GM21786 (cell line): ENCODE data around the gene NRL.
"Not testable (repeated sequence)": the region's sequence is repeated elsewhere in the genome, so short reads cannot be mapped to it uniquely, and the experiment has no call there.

Experiments
- ATAC-seq: cut with Tn5 transposase; IDR thresholded peaks from one replicate; pipeline ENCODE4 v1.9.1; 2021; ENCODE audit not compliant: unreplicated experiment

The NRL gene

DNA sequence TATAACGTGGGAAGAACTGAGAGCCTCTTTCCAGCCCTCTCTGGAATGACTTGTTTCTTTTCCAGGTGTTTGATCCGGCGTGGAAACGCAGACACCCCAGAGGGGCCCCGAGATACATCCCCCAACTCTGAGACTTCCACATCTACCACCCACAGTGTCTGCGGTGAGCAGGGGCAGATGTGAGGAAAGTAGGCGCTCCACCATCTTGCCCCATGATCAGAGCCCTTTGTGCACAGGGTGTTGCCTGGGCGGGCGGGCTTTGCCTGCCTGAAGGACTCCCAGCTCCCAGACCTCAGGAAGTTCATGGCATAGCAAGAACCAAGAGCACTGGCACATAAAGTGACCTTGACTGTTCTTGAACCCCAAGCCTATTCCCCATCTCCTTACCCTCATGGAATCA lies 60.1 kb downstream of the NRL start:
- ATAC-seq: no peak

DNA sequence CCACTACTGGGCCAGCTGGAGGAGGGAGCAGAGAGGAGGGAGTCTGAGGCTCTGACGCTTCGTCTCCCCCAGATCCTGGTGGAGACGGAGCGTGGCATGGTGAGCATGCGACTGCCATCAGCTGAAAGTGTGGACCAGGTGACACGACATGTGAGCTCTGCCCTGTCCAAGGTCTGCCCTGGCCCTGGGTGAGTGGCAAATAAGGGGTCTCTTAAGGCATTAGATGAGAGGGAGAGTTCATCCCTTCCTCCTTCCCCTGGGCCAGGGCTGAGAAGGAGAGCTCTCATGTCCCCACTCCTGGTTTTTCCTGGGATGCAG lies 60.5 kb downstream of the NRL start:
- ATAC-seq: no peak

DNA sequence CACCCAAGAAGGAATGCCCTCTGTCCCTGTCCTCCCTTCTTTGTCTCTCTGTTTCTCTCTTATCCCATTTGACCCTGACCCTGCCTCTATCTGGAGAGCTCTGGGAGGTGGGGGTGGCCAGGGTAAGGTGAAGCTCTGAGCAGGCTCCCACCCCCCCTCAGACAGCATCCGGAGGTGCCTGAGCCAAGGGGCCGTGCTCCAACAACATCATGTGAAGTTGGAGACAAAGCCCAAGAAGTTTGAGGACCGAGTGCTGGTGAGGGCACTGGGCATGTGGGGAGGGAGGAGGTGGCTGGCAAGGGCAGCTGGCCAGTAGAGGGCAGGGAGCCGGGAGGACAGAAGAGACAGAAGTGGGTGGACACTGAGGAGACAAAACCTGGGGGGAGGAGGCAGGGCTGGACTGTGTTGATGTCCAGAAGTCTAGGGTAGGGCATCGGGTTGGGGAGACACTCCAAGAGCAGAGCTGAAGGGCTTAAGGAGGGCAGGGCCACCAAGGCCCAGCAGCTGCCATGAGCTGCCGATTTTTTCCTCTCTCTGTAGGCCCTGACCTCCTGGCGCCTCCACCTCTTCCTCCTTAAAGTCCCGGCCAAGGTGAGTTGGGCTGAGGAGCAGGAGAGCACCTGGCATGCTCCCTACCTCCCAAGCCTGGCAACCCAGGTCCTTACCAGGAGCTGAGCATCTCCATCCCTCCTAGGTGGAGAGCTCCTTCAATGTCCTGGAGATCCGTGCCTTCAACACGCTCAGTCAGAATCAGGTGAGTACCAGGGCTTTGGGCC lies 61.0 kb downstream of the NRL start:
- ATAC-seq: no peak

DNA sequence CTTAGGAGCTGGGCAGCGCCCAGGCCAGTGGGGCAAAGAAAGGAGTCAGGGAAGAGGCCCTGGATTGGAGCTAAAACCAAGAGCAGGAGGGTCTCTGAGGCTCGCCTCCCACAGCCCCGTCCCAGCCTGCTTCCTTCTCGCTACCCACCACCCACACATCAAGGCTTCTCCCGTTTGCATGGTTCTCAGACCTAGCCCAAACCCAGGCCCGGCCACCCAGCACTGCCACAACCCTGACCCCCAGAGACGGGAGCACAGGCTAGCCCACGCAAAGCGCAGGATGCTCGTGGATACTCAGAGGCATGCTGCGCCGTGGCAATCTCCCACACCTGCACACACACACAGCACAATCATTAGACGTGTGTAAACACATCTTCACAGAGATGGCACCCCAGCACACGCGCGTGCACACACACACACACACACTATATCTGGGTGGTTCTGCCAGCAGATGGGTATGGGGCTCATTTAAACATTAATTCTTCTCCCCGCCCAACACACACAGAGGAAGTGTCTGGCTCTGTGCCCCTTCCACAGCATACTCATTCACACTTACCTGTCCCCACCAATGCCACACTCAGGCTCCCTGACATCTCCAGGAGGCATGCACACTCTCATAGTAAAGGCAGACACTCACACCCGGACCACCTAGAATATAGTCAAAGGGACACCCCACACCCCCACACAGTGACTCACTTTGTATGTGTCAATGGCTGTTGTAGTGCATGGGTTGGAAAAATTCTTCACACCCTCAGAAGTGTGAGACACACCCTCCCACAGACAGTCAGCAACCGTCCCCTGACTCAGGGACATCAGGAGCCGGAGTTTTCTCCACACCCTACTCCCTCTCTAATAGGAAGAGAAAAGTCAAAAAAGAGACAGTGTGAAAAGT lies 61.8 kb downstream of the NRL start:
- ATAC-seq: no peak

DNA sequence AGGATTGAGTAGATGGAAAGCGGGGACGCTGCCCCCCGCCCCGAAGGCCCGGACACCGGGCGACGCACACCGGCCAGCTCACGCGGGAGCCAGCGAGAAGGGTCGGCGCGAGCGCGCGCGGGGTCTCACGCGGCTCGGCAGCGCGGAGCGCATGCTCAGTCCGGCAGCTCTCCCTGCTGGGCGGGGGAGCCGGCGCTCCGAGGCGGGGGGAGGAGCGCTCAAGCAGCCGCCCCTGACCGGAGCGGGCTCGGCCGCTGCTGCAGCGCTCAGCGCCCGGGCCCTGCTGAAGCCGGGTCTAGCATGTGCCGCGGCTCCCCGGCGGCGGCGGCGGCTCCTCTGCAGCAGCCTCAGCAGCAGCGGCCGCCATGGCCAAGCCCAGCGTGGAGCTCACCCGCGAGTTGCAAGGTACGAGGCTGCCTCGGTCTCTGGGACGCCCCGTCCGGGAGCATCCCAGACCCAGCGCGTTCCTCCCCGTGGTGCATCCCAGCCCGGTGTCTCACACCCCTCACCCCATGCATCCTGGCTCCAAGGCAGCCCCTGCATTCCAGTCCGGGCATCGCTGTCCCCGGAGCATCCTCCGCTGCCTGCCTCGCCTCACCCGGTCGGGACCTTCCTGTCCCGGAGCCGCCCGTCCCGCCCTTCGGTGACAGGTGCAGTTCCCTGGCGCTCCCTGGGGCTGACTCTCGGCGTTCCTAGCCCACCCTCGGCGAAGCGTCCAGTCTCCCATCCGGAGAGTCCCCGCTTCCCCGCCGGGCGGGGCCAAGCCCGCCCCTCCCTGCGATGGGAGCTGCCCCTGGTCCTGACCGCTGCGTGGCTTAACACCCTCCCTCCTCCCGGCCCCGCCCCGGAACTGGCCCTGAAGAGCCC lies 62.7 kb downstream of the NRL start, which contains the start of gene CARMIL3:
Gene CARMIL3, plus strand, starts transcription at position 221 of the 867 bp plus-strand sequence. Its CDS starts 145 bp downstream, at position 366.
- ATAC-seq: peak; percentile 71

DNA sequence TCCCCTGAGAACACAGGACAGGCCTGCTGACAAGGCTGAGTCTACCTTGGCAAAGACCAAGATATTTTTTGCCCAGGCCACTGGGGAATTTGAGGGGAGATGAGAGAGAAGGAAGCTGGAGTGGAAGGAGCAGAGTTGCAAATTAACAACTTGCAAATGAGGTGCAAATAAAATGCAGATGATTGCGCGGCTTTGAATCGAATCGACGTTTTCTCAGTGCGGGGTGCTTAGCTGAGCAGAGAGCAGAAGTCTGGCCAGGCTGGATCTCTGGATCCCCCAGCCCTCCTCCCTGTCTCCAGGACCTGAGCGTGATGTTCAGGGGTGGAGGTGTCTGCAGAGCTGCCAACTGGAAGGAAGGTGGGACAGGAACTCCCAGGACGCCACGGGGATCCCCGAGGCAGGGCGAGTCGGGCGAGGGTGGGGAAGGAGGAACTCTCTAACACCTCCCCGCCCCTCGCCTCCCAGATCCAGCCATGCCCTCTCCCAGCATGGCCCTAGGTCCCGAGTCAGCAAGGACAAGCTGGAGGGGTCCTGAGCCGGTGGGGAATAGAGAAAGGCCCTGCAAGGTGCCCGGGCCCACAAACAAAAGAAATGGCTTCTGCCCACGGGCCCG lies 63.5 kb downstream of the NRL start:
- ATAC-seq: peak; percentile 2

DNA sequence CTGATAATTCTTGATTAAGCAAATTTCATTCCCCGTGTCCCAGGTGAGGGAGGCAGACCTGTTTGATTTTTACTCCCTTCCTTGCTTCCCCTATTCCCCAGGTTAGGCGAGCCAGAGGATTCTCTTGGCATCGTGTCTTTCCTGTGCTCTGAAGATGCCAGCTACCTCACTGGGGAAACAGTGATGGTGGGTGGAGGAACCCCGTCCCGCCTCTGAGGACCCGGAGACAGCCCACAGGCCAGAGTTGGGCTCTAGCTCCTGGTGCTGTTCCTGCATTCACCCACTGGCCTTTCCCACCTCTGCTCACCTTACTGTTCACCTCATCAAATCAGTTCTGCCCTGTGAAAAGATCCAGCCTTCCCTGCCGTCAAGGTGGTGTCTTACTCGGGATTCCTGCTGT lies 64.0 kb downstream of the NRL start:
- ATAC-seq: not testable (repeated sequence)

DNA sequence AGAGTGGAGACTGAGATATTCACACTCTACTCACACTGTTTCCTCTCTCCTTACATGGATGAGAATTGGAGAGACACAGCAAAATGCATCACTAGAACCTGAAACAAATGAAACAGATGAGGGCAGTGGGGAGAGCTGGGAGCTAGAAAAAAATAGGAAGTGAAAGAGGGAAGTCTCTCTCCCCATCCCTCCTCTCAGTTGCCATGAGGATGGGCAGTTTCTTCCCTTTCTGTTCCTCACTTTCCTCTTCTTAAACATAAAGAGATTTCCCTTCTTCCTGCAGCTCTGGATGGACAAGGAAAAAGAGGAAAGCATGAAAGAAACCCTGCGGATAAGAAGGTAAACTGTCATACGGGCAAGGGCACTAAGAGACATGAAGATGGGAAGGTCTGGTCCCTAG lies 65.7 kb downstream of the NRL start:
- not testable (repeated sequence) for ATAC-seq

DNA sequence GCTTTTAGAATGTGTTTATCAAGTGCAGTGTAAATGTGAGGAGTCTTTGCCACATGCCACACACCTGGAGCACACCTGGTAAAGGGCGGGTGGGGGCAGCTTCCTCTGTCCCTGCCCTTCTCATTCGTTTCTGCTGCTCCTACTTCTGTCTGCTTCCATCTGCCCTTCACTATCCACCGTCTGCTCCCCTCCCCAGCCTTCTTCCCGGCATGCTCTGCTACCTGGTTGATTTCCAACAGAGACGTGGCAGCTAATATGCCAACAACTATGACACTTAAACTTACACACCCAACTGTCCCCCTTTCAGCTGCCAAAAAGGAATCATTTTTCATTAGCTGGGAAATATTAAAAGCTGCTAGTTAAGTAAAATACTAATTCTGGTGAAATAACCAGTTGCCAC lies 72.0 kb downstream of the NRL start:
- ATAC-seq: no peak

DNA sequence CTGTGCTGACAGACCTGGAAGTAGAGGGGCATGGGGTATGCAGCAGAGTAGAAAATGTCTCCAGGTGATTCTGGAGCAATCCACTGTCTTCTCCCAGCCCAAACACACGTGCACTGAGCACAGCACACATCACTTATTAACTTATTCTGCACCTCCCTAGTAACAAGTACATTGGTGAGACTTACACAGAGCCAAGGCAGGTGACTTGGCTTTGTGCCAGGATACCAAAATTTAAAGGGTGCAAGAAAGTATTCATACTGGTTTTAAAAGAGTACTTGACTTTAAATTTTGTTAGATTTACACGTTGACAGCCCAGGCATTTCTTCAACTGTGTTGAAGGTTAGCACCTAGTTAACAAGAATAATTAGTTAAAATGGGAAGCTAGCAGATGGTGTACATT lies 74.1 kb downstream of the NRL start:
- no peak for ATAC-seq

DNA sequence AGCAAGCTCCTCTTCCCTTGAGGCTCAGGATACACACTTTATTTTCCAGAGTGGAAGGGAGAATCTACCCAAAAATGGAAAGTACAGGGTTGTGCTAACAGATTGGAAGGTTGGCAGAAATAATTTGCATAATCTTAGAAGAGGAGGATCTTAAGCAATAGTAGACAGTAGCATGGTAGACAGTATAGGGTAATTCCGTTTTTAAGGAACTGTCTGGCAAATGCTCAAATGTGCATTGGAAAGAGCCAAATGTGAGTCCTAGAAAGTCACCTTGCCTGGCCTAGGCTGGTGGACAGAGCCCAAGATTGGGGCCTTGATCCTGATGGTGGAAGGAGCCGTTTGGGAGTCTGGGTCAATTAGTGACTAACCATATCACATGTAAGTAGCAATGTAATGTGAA lies 76.1 kb downstream of the NRL start:
- ATAC-seq: no peak

DNA sequence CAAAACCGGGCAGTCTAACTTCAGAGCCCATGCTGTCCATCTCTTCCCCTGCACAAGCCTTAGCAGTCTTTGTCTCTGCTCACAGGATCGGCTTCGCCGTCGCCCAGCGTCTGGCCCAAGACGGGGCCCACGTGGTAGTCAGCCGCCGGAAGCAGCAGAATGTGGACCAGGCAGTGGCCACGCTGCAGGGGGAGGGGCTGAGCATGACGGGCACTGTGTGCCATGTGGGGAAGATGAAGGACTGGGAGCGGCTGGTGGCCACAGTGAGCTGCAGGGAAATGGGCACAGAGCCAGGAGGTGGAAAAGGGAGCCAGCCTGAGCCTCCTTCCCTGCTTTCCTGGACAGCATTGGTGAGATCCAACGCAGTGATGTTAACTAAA lies 77.1 kb downstream of the NRL start:
- no peak for ATAC-seq

DNA sequence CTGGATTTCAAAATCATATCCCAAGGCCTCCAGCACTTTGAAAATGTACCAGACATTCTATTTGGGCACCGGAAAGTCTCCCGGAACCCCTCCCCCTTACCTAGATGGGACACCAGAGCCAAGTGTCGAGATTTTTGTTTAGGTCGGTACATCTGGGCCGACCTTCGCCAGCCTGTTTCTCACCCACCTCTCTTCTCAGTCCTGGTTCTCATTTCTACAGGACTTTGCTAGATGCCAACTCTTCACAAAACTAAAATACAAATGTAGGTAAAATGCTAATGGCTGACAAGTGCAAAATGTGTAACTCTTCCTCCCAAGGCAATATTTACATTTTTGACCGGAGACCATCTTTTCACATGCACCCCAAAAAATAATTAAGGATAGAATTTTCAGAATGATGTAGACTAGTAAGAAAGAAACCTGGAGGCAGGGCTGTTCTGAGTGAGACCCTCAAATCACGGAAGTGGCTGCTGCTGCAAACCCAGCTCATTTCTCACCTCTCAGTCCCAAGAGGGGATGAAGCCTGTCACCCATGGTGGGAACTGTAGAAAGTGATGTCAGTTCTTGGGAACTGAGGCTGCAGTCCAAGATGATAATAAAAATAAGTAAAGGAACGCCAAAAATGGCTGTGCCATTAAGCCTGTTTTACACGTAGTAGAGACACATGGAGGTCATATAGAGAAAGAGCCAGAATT lies 77.6 kb downstream of the NRL start:
- ATAC-seq: peak; percentile 4

DNA sequence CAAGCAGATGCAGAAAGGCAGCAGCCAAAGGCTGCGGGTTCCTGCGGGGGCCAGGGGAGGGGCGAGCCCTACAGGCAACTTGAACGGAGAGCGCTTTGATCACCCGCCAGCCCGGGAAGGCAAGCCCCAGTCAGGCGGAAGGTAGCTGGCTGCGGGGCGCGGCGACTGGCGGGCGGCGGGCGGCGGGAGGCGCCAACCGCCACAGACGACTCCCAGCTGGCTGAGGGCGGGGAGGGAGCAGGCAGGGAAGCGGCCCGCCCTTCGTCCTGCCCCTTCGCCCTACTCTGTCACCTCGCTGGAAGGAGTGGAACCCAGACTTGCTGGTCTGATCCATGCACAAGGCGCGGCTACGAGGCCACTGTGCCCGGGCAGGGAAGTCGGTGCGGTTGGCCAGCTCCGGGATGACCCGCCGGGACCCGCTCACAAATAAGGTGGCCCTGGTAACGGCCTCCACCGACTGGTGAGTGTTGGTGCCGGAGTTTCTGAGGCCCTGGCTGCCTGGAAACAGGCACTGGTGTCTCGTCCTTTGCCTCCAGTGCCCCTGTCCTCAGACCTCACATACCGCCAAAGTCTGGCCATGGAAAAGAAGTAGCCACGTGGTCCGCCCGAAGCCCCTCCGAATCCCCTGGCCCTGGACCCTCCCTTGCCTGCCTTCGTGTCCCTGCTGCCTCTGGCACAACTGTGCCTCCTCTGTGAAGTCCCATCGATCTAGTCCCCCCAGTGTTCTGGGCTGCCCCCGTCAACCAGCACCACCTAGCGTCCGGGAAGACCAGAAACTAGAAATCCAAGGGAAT lies 78.4 kb downstream of the NRL start:
- ATAC-seq: peak; percentile 59

DNA sequence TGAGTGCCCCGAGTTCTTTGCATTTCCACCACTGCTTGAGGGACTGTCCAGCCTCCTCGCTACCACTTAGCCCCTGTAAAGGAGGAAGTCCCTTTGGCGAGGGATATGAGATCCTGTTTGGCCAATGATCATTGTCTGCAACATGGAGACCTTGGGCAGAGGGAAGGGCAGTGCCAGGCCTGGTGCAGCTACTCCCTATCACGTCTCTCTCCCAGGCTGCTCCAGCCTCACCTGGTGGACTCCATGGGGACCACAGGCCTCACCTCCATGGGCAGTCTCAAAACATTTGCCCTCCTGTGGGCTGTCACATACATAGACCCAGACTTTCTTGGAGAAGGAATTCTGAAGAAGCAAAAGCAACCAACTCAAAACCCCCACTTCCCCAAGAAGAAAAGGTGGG lies 79.0 kb downstream of the NRL start:
- peak; percentile 4 for ATAC-seq

DNA sequence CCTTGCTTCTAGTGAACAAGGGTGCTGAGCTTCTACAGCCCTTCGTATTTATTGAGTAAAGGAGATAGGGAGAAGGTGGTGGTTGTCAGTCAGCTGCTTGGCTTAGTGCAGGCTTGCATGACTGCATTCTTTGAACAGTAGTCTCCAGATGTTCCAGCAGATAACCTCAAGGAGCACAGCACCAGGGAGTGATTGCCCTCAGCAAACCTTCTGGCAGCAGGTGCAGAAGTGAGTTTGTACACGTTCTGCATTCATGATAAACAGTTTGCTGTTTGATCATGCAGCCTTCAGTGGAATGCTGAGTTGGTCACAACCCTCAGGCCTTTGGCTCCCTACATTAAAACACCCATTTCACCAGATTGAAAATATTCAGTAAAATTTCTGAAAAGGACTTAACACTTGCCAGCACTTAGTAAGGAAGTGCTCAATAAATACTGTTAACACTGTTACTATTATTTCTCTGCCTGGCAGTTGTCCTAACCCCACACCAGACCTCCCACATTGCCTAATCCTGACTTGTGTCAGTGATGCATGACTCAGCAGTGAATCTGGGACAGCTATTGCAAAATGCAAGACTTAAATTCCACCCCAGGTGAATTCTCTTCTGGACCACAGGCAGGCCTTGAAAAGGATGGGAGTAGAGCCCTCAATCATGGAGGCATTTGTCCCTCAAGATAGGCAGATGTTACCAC lies 81.9 kb downstream of the NRL start:
- no peak for ATAC-seq

DNA sequence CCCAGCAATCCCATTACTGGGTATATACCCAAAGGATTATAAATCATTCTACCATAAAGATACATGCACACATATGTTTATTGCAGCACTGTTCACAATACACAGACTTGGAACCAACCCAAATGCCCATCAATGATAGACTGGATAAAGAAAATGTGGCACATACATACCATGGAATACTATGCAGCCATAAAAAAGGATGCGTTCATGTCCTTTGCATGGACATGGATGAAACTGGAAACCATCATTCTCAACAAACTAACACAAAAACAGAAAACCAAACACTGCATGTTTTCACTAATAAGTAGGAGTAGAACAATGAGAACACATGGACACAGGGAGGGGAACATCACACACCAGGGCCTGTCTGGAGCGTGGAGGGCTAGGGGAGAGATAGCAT lies 83.4 kb downstream of the NRL start:
- ATAC-seq: not testable (repeated sequence)

DNA sequence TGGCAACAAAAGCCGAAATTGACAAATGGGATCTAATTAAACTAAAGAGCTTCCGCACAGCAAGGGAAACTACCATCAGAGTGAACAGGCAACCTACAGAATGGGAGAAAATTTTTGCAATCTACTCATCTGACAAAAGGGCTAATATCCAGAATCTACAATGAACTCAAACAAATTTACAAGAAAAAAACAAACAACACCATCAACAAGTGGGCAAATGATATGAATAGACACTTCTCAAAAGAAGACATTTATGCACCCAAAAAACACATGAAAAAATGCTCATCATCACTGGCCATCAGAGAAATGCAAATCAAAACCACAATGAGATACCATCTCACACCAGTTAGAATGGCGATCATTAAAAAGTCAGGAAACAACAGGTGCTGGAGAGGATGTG lies 85.1 kb downstream of the NRL start:
- ATAC-seq: not testable (repeated sequence)
